Caco-2 (cell line): ENCODE measurements around the gene DMBX1. TPM values are rescaled to one million over a fixed set of nuclear protein-coding genes. Genes with fewer than 3 reads are reported as not detected.

Experiments
- BruUV-seq: library from RNA; stranded (reverse); fragments of 400-500 nt; replicated peaks from 2 replicates; lab custom pipeline; 2021; lab: Mats Ljungman, UMichigan
- CTCF ChIA-PET: fragments of 300-600 bp; sonication (Branson Sonifier 250); formaldehyde crosslinking; loops from one replicate; lab custom pipeline; 2022; ENCODE audit warnings: antibody characterized with exemption; lab: Charles Lee
- POLR2A ChIA-PET: fragments of 300-600 bp; sonication (Branson Sonifier 250); formaldehyde crosslinking; loops from one replicate; lab custom pipeline; 2022; ENCODE audit warnings: antibody characterized with exemption; lab: Charles Lee
- DNase-seq, 2 experiments: peaks; one replicate each; pipeline versions ENCODE4 v3.0.0 to v3.0.0-alpha.2; 2020 to 2022
- H3K27me3 ChIP-seq: replicated peaks from 2 replicates; pipeline ENCODE4 v1.6.0; 2011; ENCODE audit warnings: low read length; ENCODE audit not compliant: control insufficient read depth, insufficient read depth
- H3K36me3 ChIP-seq: 2 replicates; pipeline ENCODE4 v1.5.1; 2011; ENCODE audit warnings: low read length; ENCODE audit not compliant: control insufficient read depth, insufficient read depth
- H3K4me1 ChIP-seq: fragments of 250-450 bp; sonication (Bioruptor Pico); 2 replicates; pipeline ENCODE4 v1.5.1; 2020; ENCODE audit warnings: mild to moderate bottlenecking
- H3K4me3 ChIP-seq: 2 replicates; pipeline ENCODE4 v1.5.1; 2011; ENCODE audit warnings: low read depth, mild to moderate bottlenecking, control low read depth, low read length
- H3K9me3 ChIP-seq: fragments of 250-450 bp; sonication (Bioruptor Pico); 2 replicates; pipeline ENCODE4 v1.5.1; 2020; ENCODE audit warnings: mild to moderate bottlenecking, moderate library complexity
- H3K27ac Mint-ChIP-seq: one replicate; pipeline ENCODE4 v1.8.0; 2022; ENCODE audit warnings: mixed read lengths; ENCODE audit not compliant: unreplicated experiment
- H3K27me3 Mint-ChIP-seq: one replicate; pipeline ENCODE4 v1.8.0; 2022; ENCODE audit warnings: mixed read lengths; ENCODE audit not compliant: insufficient read depth, unreplicated experiment
- H3K36me3 Mint-ChIP-seq: one replicate; pipeline ENCODE4 v1.8.0; 2022; ENCODE audit warnings: mild to moderate bottlenecking, mixed read lengths; ENCODE audit not compliant: insufficient read depth, unreplicated experiment
- H3K4me1 Mint-ChIP-seq: one replicate; pipeline ENCODE4 v1.8.0; 2022; ENCODE audit warnings: low read depth, mixed read lengths; ENCODE audit not compliant: unreplicated experiment
- H3K4me3 Mint-ChIP-seq: one replicate; pipeline ENCODE4 v1.8.0; 2022; ENCODE audit warnings: mild to moderate bottlenecking, moderate library complexity, mixed read lengths; ENCODE audit not compliant: unreplicated experiment
- H3K9me3 Mint-ChIP-seq: one replicate; pipeline ENCODE4 v1.8.0; 2022; ENCODE audit warnings: mixed read lengths; ENCODE audit not compliant: unreplicated experiment
- CTCF ChIP-seq, 2 experiments: fragments of 200-600 bp in 1 of 2; IDR thresholded peaks; 1 replicate in 1 of 2; 2 replicates in 1 of 2; pipeline versions ENCODE4 v1.5.1 to v1.8.0; 2011 to 2022; ENCODE audit warnings: antibody characterized with exemption in 1 of 2, control low read depth in 1 of 2, inconsistent platforms in 1 of 2, low read depth in 1 of 2, low read length in 1 of 2, mild to moderate bottlenecking in 1 of 2, moderate library complexity in 1 of 2; ENCODE audit not compliant: insufficient read depth in 1 of 2, severe bottlenecking in 1 of 2, unreplicated experiment in 1 of 2
- intact Hi-C: fragments of 100-400 bp; cut with micrococcal nuclease; formaldehyde crosslinking; loops from one replicate; pipeline ENCODE4 v1.10.0; 2022; ENCODE audit not compliant: unreplicated experiment
- total RNA-seq: library from RNA; stranded (reverse); gene quantifications from 2 replicates; pipeline ENCODE4 v1.2.3, GENCODE V29; 2022

DMBX1 gene
- total RNA-seq, 1 experiment from 2014 or later = 0.16 TPM

GRCh38 chr1:46522969-46523320 lies 33.3 kb downstream of the DMBX1 start:
- no peak overlapping the region for H3K27ac Mint-ChIP-seq
- no peak overlapping the region for H3K4me3 Mint-ChIP-seq
- Histone ChIP-seq H3K27me3 (no peaks in the 10 kb centered on the region), H3K36me3 (no peaks in the 10 kb centered on the region), H3K4me1 (no peaks in the 10 kb centered on the region), H3K4me3 (no peak overlapping the region), H3K9me3 (no peaks in the 10 kb centered on the region)
- H3K4me1 Mint-ChIP-seq = no peaks in the 10 kb centered on the region
- POLR2A ChIA-PET = no interaction called here
- no peak for TF ChIP-seq CTCF (IDR thresholded peaks at IDR 0.05; ENCODE audit: insufficient read depth in 1 of 2, low read depth in 1 of 2, low read length in 1 of 2, severe bottlenecking in 1 of 2, unreplicated experiment in 1 of 2)
- DNase-seq = no peak
- CTCF ChIA-PET = interaction anchor here (0.9 kb wide), 1 partner anchor 76 kb away, joined by 3 read pairs; no protein-coding TSS in a partner anchor
- no TSS peak for BruUV-seq
- no peaks in the 10 kb centered on the region for H3K9me3 Mint-ChIP-seq
- no peaks in the 10 kb centered on the region for H3K36me3 Mint-ChIP-seq
- intact Hi-C loops = no loop called here
- no peaks in the 10 kb centered on the region for H3K27me3 Mint-ChIP-seq

DNA sequence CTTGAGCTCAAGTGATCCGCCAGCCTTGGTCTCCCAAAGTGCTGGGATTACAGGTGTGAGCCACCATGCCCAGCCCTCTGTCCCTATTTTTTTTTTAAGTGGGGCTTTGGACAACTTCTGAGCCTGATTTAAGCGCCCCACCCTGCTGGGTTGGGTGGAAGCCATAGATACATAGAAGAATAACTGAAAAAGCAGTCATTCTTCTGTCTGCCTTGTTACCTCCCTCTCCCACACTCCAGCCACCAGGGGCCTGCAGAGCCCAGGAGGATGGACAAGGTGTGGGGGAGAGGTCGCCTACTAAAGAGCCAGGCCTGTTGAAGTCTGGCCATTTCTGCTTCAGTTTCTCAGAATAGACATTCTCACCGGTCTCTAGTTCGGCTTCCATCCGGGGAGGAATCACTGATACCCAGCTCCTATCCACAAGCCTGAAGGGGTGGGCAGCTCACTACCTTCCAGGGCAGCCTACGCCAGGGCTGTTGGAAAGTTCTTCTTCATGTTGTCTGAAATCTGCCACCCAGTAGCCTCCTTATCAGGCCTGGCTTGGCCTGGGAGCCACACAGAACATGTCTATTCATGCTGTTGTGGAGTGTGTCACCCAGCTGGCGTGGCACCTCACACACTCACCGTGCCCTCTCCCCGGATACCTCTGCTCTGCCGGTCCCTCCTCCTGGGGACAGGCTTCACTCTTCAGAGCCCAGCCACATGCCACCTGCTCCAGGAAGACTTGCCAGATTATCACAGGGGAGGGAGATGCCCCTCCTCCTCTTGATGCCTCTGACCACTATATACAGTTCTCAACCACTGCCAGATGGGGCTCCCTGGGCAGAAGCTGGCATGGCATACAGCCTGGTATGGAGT lies 34.1 kb downstream of the DMBX1 start:
- no peak for DNase-seq
- H3K27me3 Mint-ChIP-seq = no peaks in the 10 kb centered on the region
- Histone ChIP-seq H3K27me3 (no peaks in the 10 kb centered on the region), H3K9me3 (no peaks in the 10 kb centered on the region), H3K36me3 (no peaks in the 10 kb centered on the region), H3K4me3 (no peak overlapping the region), H3K4me1 (no peaks in the 10 kb centered on the region)
- CTCF ChIA-PET = interaction anchor here (0.9 kb wide), 1 partner anchor 77 kb away, joined by 3 read pairs; no protein-coding TSS in a partner anchor
- no peak overlapping the region for H3K27ac Mint-ChIP-seq
- POLR2A ChIA-PET = no interaction called here
- H3K9me3 Mint-ChIP-seq = no peaks in the 10 kb centered on the region
- BruUV-seq = no TSS peak
- TF ChIP-seq CTCF (IDR thresholded peaks at IDR 0.05; ENCODE audit: insufficient read depth in 1 of 2, low read depth in 1 of 2, low read length in 1 of 2, severe bottlenecking in 1 of 2, unreplicated experiment in 1 of 2) = no peak
- no peaks in the 10 kb centered on the region for H3K36me3 Mint-ChIP-seq
- intact Hi-C loops = no loop called here
- H3K4me3 Mint-ChIP-seq = no peak overlapping the region
- H3K4me1 Mint-ChIP-seq = no peaks in the 10 kb centered on the region

GRCh38 chr1:46524843-46525242 lies 35.2 kb downstream of the DMBX1 start:
- Mint-ChIP-seq H3K4me1 (no peaks in the 10 kb centered on the region), H3K9me3 (no peaks in the 10 kb centered on the region), H3K27ac (no peak overlapping the region), H3K36me3 (no peaks in the 10 kb centered on the region), H3K27me3 (peaks cover 4% of the 10 kb centered on the region), H3K4me3 (no peak overlapping the region)
- no peak for DNase-seq
- Histone ChIP-seq H3K27me3 (no peaks in the 10 kb centered on the region), H3K36me3 (no peaks in the 10 kb centered on the region), H3K9me3 (no peaks in the 10 kb centered on the region), H3K4me1 (no peaks in the 10 kb centered on the region), H3K4me3 (no peak overlapping the region)
- CTCF ChIA-PET = no interaction called here
- TF ChIP-seq CTCF (IDR thresholded peaks at IDR 0.05; ENCODE audit: insufficient read depth in 1 of 2, low read depth in 1 of 2, low read length in 1 of 2, severe bottlenecking in 1 of 2, unreplicated experiment in 1 of 2) = no peak
- BruUV-seq = no TSS peak
- intact Hi-C loops = no loop called here
- POLR2A ChIA-PET = no interaction called here
